AG09309 (cell line): ENCODE results near the gene TECTA.

Source experiments
- DNase-seq: peaks from one replicate; pipeline ENCODE4 v3.0.0-alpha.2; 2010; ENCODE audit warnings: low read depth
- H3K4me3 ChIP-seq: 2 replicates; pipeline ENCODE4 v1.5.1; 2011; ENCODE audit warnings: mild to moderate bottlenecking, low read depth, low read length, moderate library complexity; ENCODE audit not compliant: control insufficient read depth
- CTCF ChIP-seq: IDR thresholded peaks from 2 replicates; pipeline ENCODE4 v1.5.1; 2011; ENCODE audit warnings: mild to moderate bottlenecking, low read depth, low read length, inconsistent platforms; ENCODE audit not compliant: insufficient read depth, control insufficient read depth; ENCODE audit errors: missing control alignments

The TECTA gene

GRCh38 chr11:121100943-121101342, at the start of gene TECTA:
Gene TECTA, plus strand, starts transcription at chr11:121101243. Its CDS starts 1,423 bp downstream, at chr11:121102666.
- H3K4me3 ChIP-seq: no peak within 1 kb of the TSS
- TF ChIP-seq CTCF: no peak
- DNase-seq: no peak

- no peak for DNase-seq
- TF ChIP-seq CTCF: no peak
- H3K4me3 ChIP-seq: no peak overlapping the region
Measured at GRCh38 chr11:121053244-121053643, 47.8 kb upstream of the TECTA start.

DNA sequence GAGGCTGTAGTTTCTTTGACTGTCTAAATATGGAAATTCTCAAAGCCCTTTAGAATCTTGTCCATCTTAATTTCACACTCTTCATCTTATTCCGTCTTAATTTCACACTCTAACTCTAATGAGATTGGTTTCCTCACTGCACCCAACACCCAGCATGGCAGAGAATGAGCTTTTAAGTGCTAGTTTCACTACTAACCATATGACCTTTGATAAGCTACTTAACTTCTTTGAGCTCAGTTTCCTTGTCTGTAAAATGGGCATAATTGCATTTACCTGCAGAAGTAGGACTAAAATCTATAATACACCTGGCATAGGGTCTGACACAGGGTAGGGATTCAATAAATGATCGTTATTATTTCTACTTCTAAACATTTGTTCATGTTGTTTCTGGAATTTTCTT, 46.8 kb upstream of the TECTA start:
- H3K4me3 ChIP-seq: no peak overlapping the region
- DNase-seq: no peak
- TF ChIP-seq CTCF: no peak

GRCh38 chr11:121055076-121055475, 46.0 kb upstream of the TECTA start:
- no peak overlapping the region for H3K4me3 ChIP-seq
- no peak for DNase-seq
- TF ChIP-seq CTCF: no peak

DNA sequence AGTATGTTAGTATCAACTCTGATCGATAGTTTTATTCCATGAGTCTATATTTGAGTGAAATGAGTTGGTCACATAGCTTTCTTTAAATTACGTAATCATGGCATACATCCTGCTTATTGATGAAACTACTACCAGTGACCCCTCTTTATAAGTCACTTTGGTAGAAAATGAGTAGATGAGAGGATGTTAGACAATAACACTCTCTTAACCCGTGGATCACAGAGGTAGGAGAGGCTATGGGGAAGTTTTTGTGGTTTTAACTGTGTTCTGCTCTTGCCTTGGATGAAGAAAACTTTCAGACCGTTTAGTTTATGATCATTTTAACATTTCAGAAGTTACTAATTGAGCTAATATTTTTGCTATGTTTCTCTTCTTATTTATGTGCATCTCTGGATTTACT, 43.1 kb upstream of the TECTA start:
- DNase-seq: no peak
- H3K4me3 ChIP-seq: no peak overlapping the region
- TF ChIP-seq CTCF: no peak

GRCh38 chr11:121058941-121059340, 42.1 kb upstream of the TECTA start:
- no peak for DNase-seq
- no peak overlapping the region for H3K4me3 ChIP-seq
- no peak for TF ChIP-seq CTCF

DNA sequence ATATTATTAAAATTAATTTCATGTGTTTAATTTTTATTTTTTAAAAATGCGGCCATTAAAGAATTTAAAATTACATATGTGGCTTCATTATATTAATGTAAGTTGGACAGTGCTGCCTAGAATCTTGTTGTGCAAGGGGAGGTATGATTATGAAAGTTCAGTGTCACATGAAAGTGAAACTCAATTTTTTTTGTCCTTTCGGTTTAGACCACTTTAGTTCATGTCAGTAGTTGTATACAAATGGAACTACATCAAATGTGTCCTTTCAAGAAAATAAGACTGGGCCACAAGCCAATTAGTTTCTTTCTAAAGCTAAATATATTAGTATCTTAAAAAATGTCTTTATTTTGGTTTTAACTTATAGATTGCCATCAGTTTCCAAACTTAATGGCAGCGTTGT, 41.4 kb upstream of the TECTA start:
- no peak overlapping the region for H3K4me3 ChIP-seq
- no peak for TF ChIP-seq CTCF
- DNase-seq: no peak
